HG02840 (cell line): ENCODE measurements around the gene C1orf53.
"Not testable (repeated sequence)": the region's sequence is repeated elsewhere in the genome, so short reads cannot be mapped to it uniquely, and the experiment has no call there.

ENCODE experiments used
- ATAC-seq: cut with Tn5 transposase; IDR thresholded peaks from one replicate; pipeline ENCODE4 v1.9.1; 2021; ENCODE audit warnings: mild to moderate bottlenecking, moderate library complexity, moderate number of reproducible peaks; ENCODE audit not compliant: unreplicated experiment, low FRiP score

C1orf53 gene

DNA sequence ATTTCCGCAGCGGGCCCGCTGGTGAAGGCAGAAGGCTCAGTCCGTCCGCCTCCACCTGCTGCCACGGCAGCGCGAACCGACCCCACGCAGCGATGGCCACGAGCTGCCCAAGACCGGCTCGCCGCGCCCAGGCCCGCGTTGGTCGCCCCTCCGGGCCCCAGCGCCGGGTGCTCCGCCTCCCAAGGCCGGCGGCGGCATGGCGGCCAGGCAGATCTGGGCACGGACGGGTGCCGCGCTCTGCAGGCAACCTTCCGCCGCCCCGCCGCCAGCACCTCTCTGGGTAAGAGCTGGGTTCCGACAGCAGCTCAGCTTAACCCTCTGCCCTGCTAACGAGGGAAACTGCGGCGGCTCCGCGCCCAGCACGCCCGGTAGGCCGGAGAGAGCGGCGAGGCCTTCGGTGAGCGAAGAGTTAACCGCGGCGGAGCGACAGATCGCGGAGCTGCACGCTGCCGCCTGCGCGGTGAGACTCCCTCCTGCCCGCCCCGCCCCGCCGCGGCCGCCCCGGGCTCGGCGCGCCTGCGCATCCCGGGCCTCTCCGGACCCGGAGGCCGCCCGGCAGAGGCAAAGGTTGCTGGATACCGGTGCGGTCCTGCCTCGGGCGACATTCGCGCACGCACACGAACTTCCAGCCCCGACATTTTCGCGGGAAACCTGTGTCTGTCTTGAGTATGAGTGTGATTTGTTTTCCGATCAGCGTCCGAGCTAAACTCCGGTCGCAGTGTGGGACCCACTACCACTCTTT, at the start of gene C1orf53:
Gene C1orf53 (plus strand): TSS at position 177 of the 742 bp plus-strand sequence. CDS start 20 bp downstream, at position 197.
- peak; percentile 96 for ATAC-seq

DNA sequence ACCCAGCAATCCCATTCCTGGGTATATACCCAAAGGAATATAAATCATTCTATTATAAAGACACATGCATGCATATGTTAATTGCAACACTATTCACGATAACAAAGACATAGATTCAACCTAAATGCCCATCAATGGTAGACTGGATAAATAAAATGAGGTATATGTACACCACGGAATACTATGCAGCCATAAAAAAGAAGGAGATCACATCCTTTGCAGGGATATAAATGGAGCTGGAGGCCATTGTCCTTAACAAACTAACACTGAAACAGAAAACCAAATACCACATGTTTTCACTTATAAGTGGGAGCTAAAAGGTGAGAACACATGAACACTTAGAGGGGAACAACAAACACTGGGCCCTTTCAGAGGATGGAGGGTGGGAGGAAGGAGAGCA, 46.7 kb upstream of the C1orf53 start:
- ATAC-seq: not testable (repeated sequence)

- ATAC-seq: no peak
Observed at GRCh38 chr1:197857477-197857876, 45.0 kb upstream of the C1orf53 start.

GRCh38 chr1:197859024-197859423, 43.4 kb upstream of the C1orf53 start:
- ATAC-seq: no peak

GRCh38 chr1:197862221-197862620, 40.2 kb upstream of the C1orf53 start:
- ATAC-seq: no peak

GRCh38 chr1:197862671-197863070, 39.8 kb upstream of the C1orf53 start:
- ATAC-seq: no peak

- no peak for ATAC-seq
Observed at GRCh38 chr1:197865809-197866208, 36.6 kb upstream of the C1orf53 start.

DNA sequence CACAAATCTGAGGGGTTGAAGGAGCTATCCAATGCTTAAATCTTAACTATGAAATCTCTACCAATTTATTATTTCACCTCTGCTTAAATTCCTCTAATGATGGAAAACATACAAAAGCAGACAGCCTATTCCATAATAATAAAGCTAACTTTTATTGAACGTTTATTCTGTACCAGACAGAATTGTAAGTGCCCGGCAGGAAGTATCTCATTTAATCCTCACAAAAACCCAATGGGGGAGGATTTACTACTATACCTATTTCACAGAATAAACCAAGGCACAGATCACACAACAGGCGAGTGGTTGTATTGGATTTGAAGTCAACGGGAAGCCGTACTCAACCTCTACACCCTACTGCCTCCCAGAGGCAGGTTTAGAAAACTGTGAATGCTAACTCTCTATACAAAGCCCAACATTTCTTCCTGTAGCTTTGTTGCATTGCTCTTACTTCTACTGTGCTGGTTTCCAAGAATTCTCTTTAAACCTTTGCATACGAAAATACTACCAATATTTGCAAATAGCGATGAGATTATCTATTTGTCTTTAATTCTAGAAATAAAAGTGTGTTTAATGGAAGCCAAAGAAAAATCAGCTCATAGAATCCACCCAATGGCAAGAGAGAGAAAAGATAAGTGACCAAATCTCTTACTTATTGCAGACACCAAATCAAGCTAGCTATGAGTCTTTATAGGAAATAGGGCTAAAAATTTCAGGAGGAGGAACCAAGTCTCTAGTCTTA, 33.5 kb upstream of the C1orf53 start:
- no peak for ATAC-seq

- ATAC-seq: no peak
Observed at GRCh38 chr1:197869490-197870077, 32.8 kb upstream of the C1orf53 start.

DNA sequence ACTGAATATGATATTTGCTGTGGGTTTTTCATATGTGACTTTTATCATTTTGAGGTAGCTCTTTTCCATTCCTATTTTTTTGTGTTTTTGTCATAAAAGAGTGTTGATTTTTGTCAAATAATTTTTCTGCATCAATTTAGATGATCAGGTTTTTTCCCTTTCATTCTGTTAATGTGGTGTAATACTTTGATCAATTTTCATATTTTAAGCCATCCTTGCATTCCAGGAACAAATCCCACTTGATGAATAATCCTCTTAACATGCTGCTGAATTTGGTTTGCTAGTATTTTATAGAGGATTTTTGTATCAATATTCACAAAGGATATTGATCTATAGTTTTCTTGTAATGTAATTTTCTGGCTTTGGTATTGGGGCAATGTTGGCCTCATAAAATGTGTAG, 25.5 kb upstream of the C1orf53 start:
- ATAC-seq: no peak

GRCh38 chr1:197880385-197880784, 22.0 kb upstream of the C1orf53 start:
- not testable (repeated sequence) for ATAC-seq

- not testable (repeated sequence) for ATAC-seq
Observed at GRCh38 chr1:197882241-197882640, 20.2 kb upstream of the C1orf53 start.

DNA sequence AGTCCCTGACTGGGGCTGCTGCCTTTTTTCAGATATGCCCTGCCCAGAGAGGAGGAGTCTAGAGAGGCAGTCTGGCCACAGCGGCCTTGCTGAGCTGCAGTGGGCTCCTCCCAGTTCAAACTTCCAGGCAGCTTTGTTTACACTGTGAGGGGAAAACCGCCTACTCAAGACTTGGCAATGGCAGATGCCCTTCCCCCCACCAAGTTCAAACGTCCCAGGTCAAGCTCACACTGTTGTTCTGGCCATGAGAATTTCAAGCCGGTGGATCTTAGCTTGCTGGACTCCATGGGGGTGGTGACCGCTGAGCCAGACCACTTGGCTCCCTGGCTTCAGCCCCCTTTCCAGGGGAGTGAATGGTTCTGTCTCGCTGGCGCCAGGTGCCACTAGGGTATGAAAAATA, 18.3 kb upstream of the C1orf53 start:
- ATAC-seq: no peak

DNA sequence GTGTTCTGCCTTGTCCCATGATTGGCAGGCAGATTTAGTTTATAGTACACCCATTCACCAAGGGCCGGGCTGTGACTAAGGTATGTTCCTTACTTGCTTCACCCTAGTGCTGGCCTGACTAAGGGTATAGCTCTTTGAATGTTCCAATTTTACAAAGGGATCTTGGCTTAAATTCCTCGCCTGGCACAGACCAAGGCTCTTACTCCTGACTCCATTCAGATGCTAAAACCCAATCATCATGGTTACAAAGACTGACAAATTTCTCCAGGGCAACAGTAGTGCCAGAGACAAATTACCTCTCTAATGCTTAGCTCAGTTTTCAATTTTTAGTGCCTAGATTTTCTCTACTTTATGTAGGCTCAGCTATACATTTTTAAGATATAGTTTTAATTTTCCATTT, 11.5 kb upstream of the C1orf53 start:
- ATAC-seq: no peak

GRCh38 chr1:197892684-197893083, 9.7 kb upstream of the C1orf53 start:
- ATAC-seq: no peak

DNA sequence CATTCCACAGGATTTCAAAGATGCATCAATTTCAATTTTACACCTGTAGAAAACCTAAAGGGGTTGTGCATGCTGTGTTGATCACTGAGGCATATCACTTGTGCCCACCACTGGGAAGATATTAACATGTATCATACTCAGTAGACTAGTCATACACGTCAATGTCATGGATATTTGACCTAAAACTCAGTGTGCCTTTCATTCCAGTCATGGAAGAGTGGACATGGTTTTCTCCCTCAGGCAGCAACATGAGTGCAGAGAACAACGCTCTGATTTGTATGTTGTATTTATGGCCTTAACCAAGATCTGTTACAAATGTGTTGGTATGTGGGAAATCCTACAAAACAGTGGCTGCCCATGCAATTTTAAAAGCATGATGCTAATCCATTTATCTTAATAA, 6.1 kb upstream of the C1orf53 start:
- ATAC-seq: no peak

GRCh38 chr1:197899037-197899436, 3.4 kb upstream of the C1orf53 start:
- ATAC-seq: no peak

DNA sequence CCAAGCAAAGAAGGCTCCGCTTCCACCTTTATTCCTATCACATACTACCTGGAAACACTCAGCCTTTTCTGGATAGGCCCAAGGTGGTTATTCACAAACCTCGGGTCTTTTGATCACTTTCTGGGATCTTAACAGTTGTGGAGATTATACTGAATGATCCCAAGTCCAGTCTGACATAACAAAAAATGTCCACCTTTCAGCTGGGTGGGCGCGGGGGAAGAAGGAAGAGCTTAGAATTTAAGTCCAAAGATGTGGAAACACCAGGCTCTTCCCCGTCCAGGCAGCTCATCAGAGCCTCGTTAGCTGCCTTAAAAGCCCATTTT, 338 bp upstream of the C1orf53 start:
- ATAC-seq: no peak

- ATAC-seq: no peak
Observed at GRCh38 chr1:197903196-197903514, 725 bp downstream of the C1orf53 start.

- ATAC-seq: no peak
Observed at GRCh38 chr1:197904126-197904787, 1.8 kb downstream of the C1orf53 start.

DNA sequence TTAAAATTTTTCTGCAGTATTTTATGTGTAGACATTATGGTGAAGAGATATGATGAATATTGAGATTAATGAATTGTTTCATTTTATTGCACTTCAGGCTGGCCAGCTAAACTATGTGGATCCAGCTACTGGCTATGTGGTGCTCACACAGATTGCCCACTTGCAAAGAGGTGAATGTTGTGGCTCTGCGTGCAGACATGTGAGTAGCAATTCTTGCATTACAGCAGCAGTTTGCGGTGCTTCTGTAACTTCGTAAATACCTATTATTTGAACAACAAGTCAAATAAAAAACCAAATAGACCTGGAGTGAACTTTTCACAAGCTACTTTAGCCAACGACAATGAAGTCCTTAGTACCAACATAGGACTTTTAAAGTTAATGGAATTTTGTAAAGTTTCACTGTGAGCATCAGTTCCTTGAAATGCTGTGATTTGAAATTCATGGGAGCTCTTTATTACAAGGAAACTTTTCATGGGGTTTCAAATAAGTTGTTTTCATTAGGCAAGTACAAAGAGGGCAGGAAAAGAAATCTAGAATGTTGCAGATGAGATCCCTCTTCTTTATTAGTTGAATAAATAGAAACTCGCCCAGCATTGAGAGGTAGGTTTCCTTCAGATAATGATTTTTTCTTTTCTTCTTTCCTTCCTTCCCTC, 3.4 kb downstream of the C1orf53 start:
- ATAC-seq: no peak
